Measurements from ENCODE around the gene N4BP2.

The N4BP2 gene

DNA sequence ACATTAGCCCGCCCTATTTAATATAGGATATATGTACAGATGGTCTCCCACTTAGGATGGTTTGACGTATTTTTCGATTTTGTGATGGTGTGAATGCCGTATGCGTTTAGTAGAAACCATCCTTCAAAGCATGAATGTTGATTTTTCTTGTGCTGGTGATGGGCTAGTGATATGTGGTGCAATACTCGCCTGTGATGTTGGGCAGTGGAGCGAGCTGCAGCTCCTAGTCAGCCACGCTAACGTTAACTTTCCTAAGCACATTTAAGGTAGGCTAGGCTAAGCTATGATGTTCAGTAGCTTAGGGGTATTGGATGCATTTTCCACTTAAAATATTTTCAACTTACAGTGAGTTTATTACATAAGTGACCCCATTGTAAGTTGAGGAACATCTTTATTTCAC lies 103.6 kb downstream of the N4BP2 start:
- TF ChIP-seq, protein P1, sequence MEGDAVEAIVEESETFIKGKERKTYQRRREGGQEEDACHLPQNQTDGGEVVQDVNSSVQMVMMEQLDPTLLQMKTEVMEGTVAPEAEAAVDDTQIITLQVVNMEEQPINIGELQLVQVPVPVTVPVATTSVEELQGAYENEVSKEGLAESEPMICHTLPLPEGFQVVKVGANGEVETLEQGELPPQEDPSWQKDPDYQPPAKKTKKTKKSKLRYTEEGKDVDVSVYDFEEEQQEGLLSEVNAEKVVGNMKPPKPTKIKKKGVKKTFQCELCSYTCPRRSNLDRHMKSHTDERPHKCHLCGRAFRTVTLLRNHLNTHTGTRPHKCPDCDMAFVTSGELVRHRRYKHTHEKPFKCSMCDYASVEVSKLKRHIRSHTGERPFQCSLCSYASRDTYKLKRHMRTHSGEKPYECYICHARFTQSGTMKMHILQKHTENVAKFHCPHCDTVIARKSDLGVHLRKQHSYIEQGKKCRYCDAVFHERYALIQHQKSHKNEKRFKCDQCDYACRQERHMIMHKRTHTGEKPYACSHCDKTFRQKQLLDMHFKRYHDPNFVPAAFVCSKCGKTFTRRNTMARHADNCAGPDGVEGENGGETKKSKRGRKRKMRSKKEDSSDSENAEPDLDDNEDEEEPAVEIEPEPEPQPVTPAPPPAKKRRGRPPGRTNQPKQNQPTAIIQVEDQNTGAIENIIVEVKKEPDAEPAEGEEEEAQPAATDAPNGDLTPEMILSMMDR (IDR thresholded peaks at IDR 0.05; ENCODE audit: extremely low read depth, insufficient read depth, missing control alignments), result no peak
- in situ Hi-C loops (cut with MboI; ENCODE audit: low pct_unique_long_range_greater_than_20kb, low sequenced_read_pairs, unreplicated experiment), result no loop called here
- no peak for DNase-seq (ENCODE audit: low spot score)

DNA sequence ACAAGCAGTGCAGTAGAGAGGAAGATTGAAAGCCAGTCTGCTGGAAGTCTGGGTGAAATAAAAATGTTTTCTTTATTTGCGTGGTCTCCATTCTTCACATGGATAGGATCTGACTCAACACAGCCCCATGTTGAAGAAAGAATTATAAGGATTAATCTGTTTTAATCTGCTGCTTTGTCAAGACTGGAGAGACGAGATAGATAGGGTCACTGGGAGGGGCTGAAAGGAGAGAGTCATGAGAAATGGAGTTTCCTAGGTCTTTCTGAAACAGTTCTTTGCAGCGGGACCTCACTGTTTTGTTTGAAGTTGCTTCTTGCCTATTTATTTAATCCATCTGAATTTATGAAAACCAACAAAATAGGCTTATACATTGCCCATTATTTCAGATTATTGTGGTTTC lies 107.8 kb downstream of the N4BP2 start:
- in situ Hi-C loops (cut with MboI; ENCODE audit: low pct_unique_long_range_greater_than_20kb, low sequenced_read_pairs, unreplicated experiment), result no loop called here
- TF ChIP-seq, protein P1 (IDR thresholded peaks at IDR 0.05; ENCODE audit: extremely low read depth, insufficient read depth, missing control alignments), result no peak
- no peak for DNase-seq (ENCODE audit: low spot score)

DNA sequence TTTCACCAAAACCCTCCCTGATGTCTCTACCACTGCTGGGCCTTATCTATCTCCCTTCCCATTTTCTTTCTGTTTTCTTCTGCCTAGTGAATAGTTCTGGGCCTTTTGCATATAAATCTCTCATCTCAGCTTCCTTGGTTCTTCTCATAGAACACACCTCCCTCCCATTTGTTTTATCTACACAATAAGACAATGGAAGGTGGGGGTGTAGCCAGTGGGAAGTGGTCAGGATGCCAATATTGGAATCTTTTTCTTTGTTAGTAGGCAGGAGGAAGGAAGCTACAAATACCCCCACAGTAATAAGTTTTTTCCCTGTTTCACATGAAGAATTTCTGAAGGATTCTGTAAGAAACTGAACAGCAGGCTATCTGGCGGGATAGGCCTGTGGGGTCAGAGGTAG lies 109.3 kb downstream of the N4BP2 start:
- DNase-seq (ENCODE audit: low spot score), result no peak
- in situ Hi-C loops (cut with MboI; ENCODE audit: low pct_unique_long_range_greater_than_20kb, low sequenced_read_pairs, unreplicated experiment), result no loop called here
- TF ChIP-seq, protein P1 (IDR thresholded peaks at IDR 0.05; ENCODE audit: extremely low read depth, insufficient read depth, missing control alignments), result no peak

DNA sequence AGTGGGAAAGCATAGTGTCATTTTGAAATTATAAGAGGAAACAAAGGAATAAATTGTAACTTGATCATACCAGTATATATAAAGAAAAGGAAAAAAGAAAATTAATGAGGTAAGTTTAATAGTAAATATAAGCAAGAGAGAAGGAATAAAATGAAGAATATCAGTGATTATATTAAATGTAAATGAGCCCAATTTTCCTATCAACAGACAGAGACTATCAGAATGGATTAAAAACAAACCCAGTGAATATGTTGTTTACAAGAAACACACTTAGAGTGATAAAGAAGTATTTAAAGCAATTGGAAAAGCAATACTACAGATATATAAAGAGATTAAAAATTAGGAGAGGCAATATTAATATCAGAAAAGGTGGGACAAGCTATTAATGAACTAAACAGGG lies 111.4 kb downstream of the N4BP2 start:
- in situ Hi-C loops (cut with MboI; ENCODE audit: low pct_unique_long_range_greater_than_20kb, low sequenced_read_pairs, unreplicated experiment), result no loop called here
- TF ChIP-seq, protein P1 (IDR thresholded peaks at IDR 0.05; ENCODE audit: extremely low read depth, insufficient read depth, missing control alignments), result no peak
- DNase-seq (ENCODE audit: low spot score), result no peak

DNA sequence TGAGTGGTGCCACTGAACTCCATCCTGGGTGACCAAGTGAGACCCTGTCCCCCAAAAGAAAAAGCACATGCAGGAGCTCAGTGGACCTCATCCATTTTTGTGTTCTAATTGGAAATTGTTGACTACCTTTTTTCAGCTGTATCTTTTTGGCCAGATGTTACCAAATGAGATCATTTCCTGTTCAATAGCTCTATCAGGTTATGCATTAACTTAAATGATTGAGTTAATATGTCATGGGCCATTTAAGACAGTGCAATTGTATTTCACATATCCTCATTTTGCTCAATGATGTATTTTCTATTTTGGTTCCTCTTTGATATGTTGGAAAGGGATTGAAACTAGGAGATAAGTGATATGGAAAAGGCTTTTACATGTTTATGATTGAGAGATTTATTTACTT lies 113.9 kb downstream of the N4BP2 start:
- TF ChIP-seq, protein P1 (IDR thresholded peaks at IDR 0.05; ENCODE audit: extremely low read depth, insufficient read depth, missing control alignments), result no peak
- DNase-seq (ENCODE audit: low spot score), result no peak
- in situ Hi-C loops (cut with MboI; ENCODE audit: low pct_unique_long_range_greater_than_20kb, low sequenced_read_pairs, unreplicated experiment), result no loop called here

DNA sequence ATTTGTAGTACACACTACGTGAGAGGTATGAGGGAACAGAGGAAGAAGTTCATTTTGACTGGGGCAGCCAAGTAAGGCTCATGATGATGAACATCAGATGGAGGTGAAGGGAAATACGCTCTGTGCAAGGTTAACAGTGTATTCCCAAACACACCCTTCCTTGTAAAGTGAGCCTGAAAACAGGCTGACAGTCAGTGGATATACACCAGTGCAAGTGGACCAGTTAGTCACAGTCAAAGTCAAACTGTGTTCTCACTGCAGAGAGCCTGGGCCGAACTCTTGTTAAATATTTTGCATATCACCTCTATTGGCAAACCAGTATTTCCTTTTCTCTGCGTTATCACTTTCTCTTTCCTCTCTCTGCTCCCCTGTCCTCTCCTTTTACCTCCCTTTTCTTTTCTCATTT lies 116.8 kb downstream of the N4BP2 start:
- in situ Hi-C loops (cut with MboI; ENCODE audit: low pct_unique_long_range_greater_than_20kb, low sequenced_read_pairs, unreplicated experiment), result no loop called here
- peak; percentile 42 for DNase-seq (ENCODE audit: low spot score)
- TF ChIP-seq, protein P1 (IDR thresholded peaks at IDR 0.05; ENCODE audit: extremely low read depth, insufficient read depth, missing control alignments), result no peak

DNA sequence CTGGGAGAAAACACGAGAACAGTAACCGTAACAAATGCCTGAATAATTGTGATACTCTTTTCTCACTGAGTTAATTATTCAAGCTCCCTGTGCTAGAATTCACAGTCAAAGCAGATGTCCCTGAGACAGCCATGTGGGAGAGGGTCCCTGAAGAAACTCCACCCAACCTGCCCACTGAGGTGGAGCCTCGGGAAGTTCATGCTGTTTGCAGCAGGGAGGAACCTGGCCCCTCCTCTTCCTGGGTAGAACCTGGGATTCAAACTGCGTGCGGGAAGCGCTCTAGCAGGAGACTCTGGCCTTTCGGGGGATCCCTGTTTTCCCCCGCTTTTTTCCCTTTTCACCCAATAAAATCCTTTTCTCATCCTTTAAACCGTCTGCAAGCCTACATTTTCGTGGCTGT lies 120.0 kb downstream of the N4BP2 start:
- TF ChIP-seq, protein P1 (IDR thresholded peaks at IDR 0.05; ENCODE audit: extremely low read depth, insufficient read depth, missing control alignments), result no peak
- DNase-seq (ENCODE audit: low spot score), result no peak
- in situ Hi-C loops (cut with MboI; ENCODE audit: low pct_unique_long_range_greater_than_20kb, low sequenced_read_pairs, unreplicated experiment), result no loop called here
